NT2/D1 (cell line): ENCODE results near the gene SLCO1A2.

ENCODE experiments used
- SUZ12 ChIP-seq: IDR thresholded peaks from 2 replicates; pipeline ENCODE4 v1.6.1; 2011; ENCODE audit not compliant: insufficient read length, insufficient read depth; ENCODE audit errors: extremely low read depth
- YY1 ChIP-seq: IDR thresholded peaks from 2 replicates; pipeline ENCODE4 v1.6.1; 2011; ENCODE audit not compliant: insufficient read length, insufficient read depth

- TF ChIP-seq YY1 (no peak), SUZ12 (no peak)
Measured at GRCh38 chr12:21323736-21324135, 11.0 kb downstream of the SLCO1A2 start.
